ENCODE results near the gene LAGE3.
A peak's percentile ranks its signal among the peaks of the same experiment; 100 is the strongest.

Gene LAGE3

GRCh38 chrX:154516656-154517100 is 37.6 kb upstream of the LAGE3 start:
- H3K4me1 ChIP-seq (ENCODE audit: control extremely low read depth in 1 of 4, control insufficient read depth in 4 of 4, insufficient read depth in 4 of 4, low read length in 3 of 4) = peaks cover 0 to 28% (median 10%) of the 10 kb centered on the region in 4 experiments
- H3K27ac ChIP-seq (ENCODE audit: insufficient read depth in 1 of 2, low read depth in 1 of 2, low read length in 2 of 2, poor library complexity in 1 of 2, severe bottlenecking in 2 of 2) = peak overlapping the region in 1 of 2 experiments; percentile 70
- CTCF ChIA-PET = interaction anchor here (1.5 to 2.5 kb wide), 2 partner anchors 11 to 15 kb away, joined by 5 to 13 read pairs; no protein-coding TSS in a partner anchor
- POLR2A ChIA-PET = interaction anchor here (0.6 to 1.0 kb wide), 4 partner anchors 11 to 31 kb away, joined by 3 to 4 read pairs (median 4); partner anchors contain the start of gene SLC10A3
- H3K9me3 ChIP-seq (ENCODE audit: control extremely low read depth in 1 of 5, control insufficient read depth in 4 of 5, insufficient read depth in 2 of 5, low read depth in 1 of 5, low read length in 4 of 5) = peaks cover 0 to 2% (median 0%) of the 10 kb centered on the region in 5 experiments
- no peaks in the 10 kb centered on the region for H3K36me3 ChIP-seq (ENCODE audit: control insufficient read depth in 4 of 4, insufficient read depth in 4 of 4, low read length in 3 of 4)
- WGBS (ENCODE audit: insufficient coverage) = 41% methylated on average over 18 of the region's 19 CpGs
- H3K27me3 ChIP-seq (replicated peaks in 2 of 5; ENCODE audit: control insufficient read depth in 4 of 5, insufficient read depth in 5 of 5, low read length in 4 of 5) = peaks cover 0 to 8% (median 0%) of the 10 kb centered on the region in 5 experiments
- peak overlapping the region; percentile 18 to 80 (median 64) for H3K4me3 ChIP-seq (ENCODE audit: control insufficient read depth in 1 of 7, extremely low read depth in 1 of 7, insufficient read depth in 4 of 7, low read depth in 2 of 7, low read length in 6 of 7)
- DNase-seq = peak in 2 of 3 donors; percentile 51 to 59

- ChIA-PET POLR2A (interaction anchor here (0.6 to 1.5 kb wide), 4 partner anchors 26 to 145 kb away, joined by 3 to 4 read pairs (median 4); partner anchors contain the start of gene SLC10A3), CTCF (interaction anchor here (1.5 to 2.5 kb wide), 2 partner anchors 11 to 16 kb away, joined by 5 to 13 read pairs; no protein-coding TSS in a partner anchor)
- Histone ChIP-seq H3K27me3 (replicated peaks in 2 of 5; ENCODE audit: control insufficient read depth in 4 of 5, insufficient read depth in 5 of 5, low read length in 4 of 5) (peaks cover 0 to 8% (median 0%) of the 10 kb centered on the region in 5 experiments), H3K4me1 (ENCODE audit: control extremely low read depth in 1 of 4, control insufficient read depth in 4 of 4, insufficient read depth in 4 of 4, low read length in 3 of 4) (peaks cover 0 to 33% (median 12%) of the 10 kb centered on the region in 4 experiments), H3K4me3 (ENCODE audit: control insufficient read depth in 1 of 7, extremely low read depth in 1 of 7, insufficient read depth in 4 of 7, low read depth in 2 of 7, low read length in 6 of 7) (peak within 1 kb of the TSS; percentile 55 to 81 (median 71)), H3K27ac (ENCODE audit: insufficient read depth in 1 of 2, low read depth in 1 of 2, low read length in 2 of 2, poor library complexity in 1 of 2, severe bottlenecking in 2 of 2) (peak within 1 kb of the TSS; percentile 61 to 77), H3K36me3 (ENCODE audit: control insufficient read depth in 4 of 4, insufficient read depth in 4 of 4, low read length in 3 of 4) (no peaks in the 10 kb centered on the region), H3K9me3 (ENCODE audit: control extremely low read depth in 1 of 5, control insufficient read depth in 4 of 5, insufficient read depth in 2 of 5, low read depth in 1 of 5, low read length in 4 of 5) (peaks cover 0 to 2% (median 0%) of the 10 kb centered on the region in 5 experiments)
- 39% methylated on average over 36 of the region's 59 CpGs for whole genome bisulfite sequencing (ENCODE audit: insufficient coverage)
- peak; percentile 78 to 87 (median 87) for DNase-seq
Observed at GRCh38 chrX:154515966-154516655, 37.0 kb upstream of the LAGE3 start, which contains the start of gene FAM3A. TSS of gene FAM3A (minus strand) at chrX:154516232. CDS start at chrX:154515772, 460 bp downstream.

GRCh38 chrX:154515090-154515965 is 36.2 kb upstream of the LAGE3 start:
- H3K9me3 ChIP-seq (ENCODE audit: control extremely low read depth in 1 of 5, control insufficient read depth in 4 of 5, insufficient read depth in 2 of 5, low read depth in 1 of 5, low read length in 4 of 5) = peaks cover 0 to 2% (median 0%) of the 10 kb centered on the region in 5 experiments
- POLR2A ChIA-PET = interaction anchor here (1.5 kb wide), 1 partner anchor 145 kb away, joined by 4 read pairs; no protein-coding TSS in a partner anchor
- WGBS (ENCODE audit: insufficient coverage) = 44% methylated on average over 28 of the region's 34 CpGs
- CTCF ChIA-PET = interaction anchor here (1.1 to 1.4 kb wide), 3 partner anchors 14 to 142 kb away, joined by 3 read pairs; no protein-coding TSS in a partner anchor
- no peaks in the 10 kb centered on the region for H3K36me3 ChIP-seq (ENCODE audit: control insufficient read depth in 4 of 4, insufficient read depth in 4 of 4, low read length in 3 of 4)
- peak overlapping the region; percentile 55 to 81 (median 71) for H3K4me3 ChIP-seq (ENCODE audit: control insufficient read depth in 1 of 7, extremely low read depth in 1 of 7, insufficient read depth in 4 of 7, low read depth in 2 of 7, low read length in 6 of 7)
- peaks cover 0 to 36% (median 12%) of the 10 kb centered on the region in 4 experiments for H3K4me1 ChIP-seq (ENCODE audit: control extremely low read depth in 1 of 4, control insufficient read depth in 4 of 4, insufficient read depth in 4 of 4, low read length in 3 of 4)
- H3K27ac ChIP-seq (ENCODE audit: insufficient read depth in 1 of 2, low read depth in 1 of 2, low read length in 2 of 2, poor library complexity in 1 of 2, severe bottlenecking in 2 of 2) = peak overlapping the region; percentile 61 to 77
- H3K27me3 ChIP-seq (replicated peaks in 2 of 5; ENCODE audit: control insufficient read depth in 4 of 5, insufficient read depth in 5 of 5, low read length in 4 of 5) = peaks cover 0 to 8% (median 0%) of the 10 kb centered on the region in 5 experiments
- peak in 2 of 3 donors; percentile 67 to 74 for DNase-seq

- ChIA-PET CTCF (interaction anchor here (1.3 kb wide), 2 partner anchors 21 to 140 kb away, joined by 3 read pairs; no protein-coding TSS in a partner anchor), POLR2A (no interaction called here)
- H3K9me3 ChIP-seq (ENCODE audit: control extremely low read depth in 1 of 5, control insufficient read depth in 4 of 5, insufficient read depth in 2 of 5, low read depth in 1 of 5, low read length in 4 of 5) = peaks cover 0 to 13% (median 0%) of the 10 kb centered on the region in 5 experiments
- no peak for DNase-seq
- peaks cover 0 to 36% (median 12%) of the 10 kb centered on the region in 4 experiments for H3K4me1 ChIP-seq (ENCODE audit: control extremely low read depth in 1 of 4, control insufficient read depth in 4 of 4, insufficient read depth in 4 of 4, low read length in 3 of 4)
- peaks cover 0 to 8% (median 0%) of the 10 kb centered on the region in 5 experiments for H3K27me3 ChIP-seq (replicated peaks in 2 of 5; ENCODE audit: control insufficient read depth in 4 of 5, insufficient read depth in 5 of 5, low read length in 4 of 5)
- H3K4me3 ChIP-seq (ENCODE audit: control insufficient read depth in 1 of 7, extremely low read depth in 1 of 7, insufficient read depth in 4 of 7, low read depth in 2 of 7, low read length in 6 of 7) = no peak overlapping the region
- H3K36me3 ChIP-seq (ENCODE audit: control insufficient read depth in 4 of 4, insufficient read depth in 4 of 4, low read length in 3 of 4) = peaks cover 0 to 9% (median 2%) of the 10 kb centered on the region in 4 experiments
- WGBS (ENCODE audit: insufficient coverage) = 85% methylated on average over 2 of the region's 2 CpGs
- H3K27ac ChIP-seq (ENCODE audit: insufficient read depth in 1 of 2, low read depth in 1 of 2, low read length in 2 of 2, poor library complexity in 1 of 2, severe bottlenecking in 2 of 2) = no peak overlapping the region
Observed at GRCh38 chrX:154513716-154514115, 34.6 kb upstream of the LAGE3 start.

GRCh38 chrX:154512879-154513553 is 33.9 kb upstream of the LAGE3 start:
- Histone ChIP-seq H3K27ac (ENCODE audit: insufficient read depth in 1 of 2, low read depth in 1 of 2, low read length in 2 of 2, poor library complexity in 1 of 2, severe bottlenecking in 2 of 2) (no peak overlapping the region), H3K9me3 (ENCODE audit: control extremely low read depth in 1 of 5, control insufficient read depth in 4 of 5, insufficient read depth in 2 of 5, low read depth in 1 of 5, low read length in 4 of 5) (peaks cover 0 to 13% (median 0%) of the 10 kb centered on the region in 5 experiments), H3K36me3 (ENCODE audit: control insufficient read depth in 4 of 4, insufficient read depth in 4 of 4, low read length in 3 of 4) (peaks cover 0 to 16% (median 5%) of the 10 kb centered on the region in 4 experiments), H3K4me3 (ENCODE audit: control insufficient read depth in 1 of 7, extremely low read depth in 1 of 7, insufficient read depth in 4 of 7, low read depth in 2 of 7, low read length in 6 of 7) (no peak overlapping the region), H3K4me1 (ENCODE audit: control extremely low read depth in 1 of 4, control insufficient read depth in 4 of 4, insufficient read depth in 4 of 4, low read length in 3 of 4) (peaks cover 0 to 36% (median 12%) of the 10 kb centered on the region in 4 experiments), H3K27me3 (replicated peaks in 2 of 5; ENCODE audit: control insufficient read depth in 4 of 5, insufficient read depth in 5 of 5, low read length in 4 of 5) (peaks cover 0 to 8% (median 0%) of the 10 kb centered on the region in 5 experiments)
- 95% methylated on average over 14 of the region's 16 CpGs for WGBS (ENCODE audit: insufficient coverage)
- ChIA-PET POLR2A (no interaction called here), CTCF (interaction anchor here (1.3 kb wide), 1 partner anchor 20 kb away, joined by 3 read pairs; no protein-coding TSS in a partner anchor)
- DNase-seq = no peak

GRCh38 chrX:154511761-154512160 is 32.7 kb upstream of the LAGE3 start:
- Histone ChIP-seq H3K36me3 (ENCODE audit: control insufficient read depth in 4 of 4, insufficient read depth in 4 of 4, low read length in 3 of 4) (peaks cover 0 to 25% (median 9%) of the 10 kb centered on the region in 4 experiments), H3K27ac (ENCODE audit: insufficient read depth in 1 of 2, low read depth in 1 of 2, low read length in 2 of 2, poor library complexity in 1 of 2, severe bottlenecking in 2 of 2) (peak overlapping the region in 1 of 2 experiments; percentile 61), H3K4me3 (ENCODE audit: control insufficient read depth in 1 of 7, extremely low read depth in 1 of 7, insufficient read depth in 4 of 7, low read depth in 2 of 7, low read length in 6 of 7) (peak overlapping the region in 1 of 7 experiments; percentile 11), H3K9me3 (ENCODE audit: control extremely low read depth in 1 of 5, control insufficient read depth in 4 of 5, insufficient read depth in 2 of 5, low read depth in 1 of 5, low read length in 4 of 5) (peaks cover 0 to 16% (median 0%) of the 10 kb centered on the region in 5 experiments), H3K4me1 (ENCODE audit: control extremely low read depth in 1 of 4, control insufficient read depth in 4 of 4, insufficient read depth in 4 of 4, low read length in 3 of 4) (peaks cover 0 to 32% (median 11%) of the 10 kb centered on the region in 4 experiments), H3K27me3 (replicated peaks in 2 of 5; ENCODE audit: control insufficient read depth in 4 of 5, insufficient read depth in 5 of 5, low read length in 4 of 5) (peaks cover 0 to under 1% (median 0%) of the 10 kb centered on the region in 5 experiments)
- DNase-seq = peak in 1 of 3 donors; percentile 8
- ChIA-PET POLR2A (interaction anchor here (0.6 kb wide), 1 partner anchor 21 kb away, joined by 3 read pairs; the partner anchor contains the start of gene SLC10A3), CTCF (no interaction called here)
- WGBS (ENCODE audit: insufficient coverage) = 75% methylated on average over 2 of the region's 12 CpGs
